Measurements from ENCODE around the gene SPNS3.

SPNS3 gene

DNA sequence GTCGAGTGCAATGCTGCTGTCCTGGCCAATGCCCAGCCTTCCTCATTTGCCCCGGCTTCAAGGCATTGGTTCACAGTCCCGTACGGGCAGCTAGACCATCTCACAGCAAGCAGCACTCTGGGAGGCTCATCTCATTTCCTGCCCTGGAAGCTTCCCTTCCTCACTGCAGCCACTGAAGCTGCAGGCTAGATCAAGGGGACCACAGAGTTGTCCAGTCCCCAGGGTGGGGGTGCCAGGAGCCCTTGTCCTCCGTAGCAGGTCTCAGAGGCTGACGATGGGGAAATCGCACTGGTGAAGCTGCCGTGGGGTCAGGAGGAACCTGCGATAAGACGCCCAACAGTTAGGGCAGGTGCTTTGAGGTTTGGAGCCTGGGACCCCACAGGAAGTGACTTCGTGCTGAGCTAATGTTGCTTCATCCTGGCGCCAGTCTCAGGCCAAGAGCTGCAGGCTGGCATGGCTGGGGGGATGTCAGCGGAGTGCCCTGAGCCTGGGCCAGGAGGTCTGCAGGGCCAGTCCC lies at the start of gene SPNS3:
TSS of gene SPNS3 (plus strand) at position 426 of the 517 bp plus-strand sequence. CDS start at position 454, 28 bp downstream.
- in situ Hi-C loops (cut with MboI; ENCODE audit: low sequenced_read_pairs), result no loop called here

- in situ Hi-C loops (cut with MboI; ENCODE audit: low sequenced_read_pairs), result no loop called here
Observed at GRCh38 chr17:4386406-4386805, 47.3 kb upstream of the SPNS3 start.

DNA sequence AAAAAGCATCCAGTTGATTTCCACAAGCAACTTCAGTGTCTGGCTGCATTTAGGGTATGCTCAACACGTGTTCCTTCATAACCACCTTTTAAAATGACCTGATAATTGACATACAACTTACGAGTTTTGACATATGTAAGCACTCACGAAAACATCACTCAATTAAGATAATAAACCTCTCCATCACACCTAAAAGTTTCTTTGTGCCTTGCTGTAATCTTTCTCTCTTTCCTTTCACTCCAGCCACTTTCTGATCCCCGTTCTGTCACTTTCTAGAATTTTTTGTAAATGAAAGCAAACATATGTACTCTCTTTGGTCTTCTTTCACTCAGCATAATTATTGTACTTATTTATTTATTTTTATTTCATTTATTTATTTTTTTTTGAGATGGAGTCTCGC lies 46.6 kb upstream of the SPNS3 start:
- in situ Hi-C loops (cut with MboI; ENCODE audit: low sequenced_read_pairs), result no loop called here

GRCh38 chr17:4389079-4389478 lies 44.7 kb upstream of the SPNS3 start:
- in situ Hi-C loops (cut with MboI; ENCODE audit: low sequenced_read_pairs), result no loop called here

GRCh38 chr17:4393806-4394205 lies 39.9 kb upstream of the SPNS3 start:
- in situ Hi-C loops (cut with MboI; ENCODE audit: low sequenced_read_pairs), result no loop called here

DNA sequence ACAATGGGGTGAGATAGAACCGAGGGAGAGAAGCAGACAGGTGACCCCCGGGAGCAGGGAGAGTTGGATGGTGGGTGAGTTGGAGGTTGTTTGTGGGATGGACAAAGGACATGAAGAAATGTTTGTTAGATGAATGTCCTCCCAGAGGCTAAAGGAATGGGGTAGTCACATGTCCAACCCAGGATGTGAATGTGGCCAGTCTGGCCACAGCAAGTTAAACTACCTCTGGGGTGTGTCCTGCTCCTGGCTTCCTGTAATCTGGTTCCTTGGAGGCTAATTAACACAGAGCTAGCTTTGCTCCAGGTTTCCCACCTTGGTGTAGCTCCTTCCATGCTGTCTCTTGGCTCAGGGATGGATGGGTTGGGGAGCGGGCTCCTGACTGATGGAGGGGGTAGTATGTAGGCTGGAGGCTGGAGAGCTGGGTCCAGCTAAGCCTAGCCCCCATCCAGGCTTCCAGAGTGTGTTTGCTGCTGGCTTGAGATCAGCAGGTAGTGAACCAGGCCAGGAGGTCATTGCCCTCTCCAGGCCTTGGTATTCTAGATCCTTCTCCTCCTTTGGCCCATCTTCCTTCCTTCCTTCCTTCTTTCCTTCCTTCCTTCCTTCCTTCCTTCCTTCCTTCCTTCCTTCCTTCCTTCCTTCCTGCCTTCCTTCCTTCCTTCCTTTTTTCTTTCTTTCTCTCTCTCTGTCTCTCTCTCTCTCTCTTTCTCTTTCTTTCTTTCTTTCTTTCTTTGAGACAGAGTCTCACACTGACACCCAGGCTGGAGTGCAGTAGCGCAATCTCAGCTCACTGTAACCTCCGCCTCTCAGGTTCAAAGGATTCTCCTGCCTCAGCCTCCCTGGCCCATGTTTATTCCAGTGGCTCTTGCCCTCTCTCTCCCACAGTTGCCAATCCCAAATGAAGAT lies 39.3 kb upstream of the SPNS3 start:
- in situ Hi-C loops (cut with MboI; ENCODE audit: low sequenced_read_pairs), result no loop called here

DNA sequence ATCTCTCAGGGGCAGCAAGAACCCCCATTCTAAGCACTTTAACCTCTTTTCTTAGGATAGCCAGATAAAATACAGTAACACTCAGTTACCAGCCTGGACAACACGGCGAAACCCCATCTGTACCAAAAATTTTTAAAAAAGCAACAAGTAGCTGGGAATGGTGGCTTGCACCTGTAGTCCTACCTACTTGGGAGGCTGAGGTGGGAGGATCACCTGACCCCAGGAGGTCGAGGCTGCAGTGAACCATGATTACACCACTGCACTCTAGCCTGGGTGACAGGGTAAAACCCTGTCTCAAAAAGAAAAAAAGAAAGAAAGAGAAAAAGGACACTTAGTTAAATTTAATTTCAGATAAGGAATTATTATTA lies 38.6 kb upstream of the SPNS3 start:
- in situ Hi-C loops (cut with MboI; ENCODE audit: low sequenced_read_pairs), result no loop called here

GRCh38 chr17:4397840-4398239 lies 35.9 kb upstream of the SPNS3 start:
- in situ Hi-C loops (cut with MboI; ENCODE audit: low sequenced_read_pairs), result no loop called here

DNA sequence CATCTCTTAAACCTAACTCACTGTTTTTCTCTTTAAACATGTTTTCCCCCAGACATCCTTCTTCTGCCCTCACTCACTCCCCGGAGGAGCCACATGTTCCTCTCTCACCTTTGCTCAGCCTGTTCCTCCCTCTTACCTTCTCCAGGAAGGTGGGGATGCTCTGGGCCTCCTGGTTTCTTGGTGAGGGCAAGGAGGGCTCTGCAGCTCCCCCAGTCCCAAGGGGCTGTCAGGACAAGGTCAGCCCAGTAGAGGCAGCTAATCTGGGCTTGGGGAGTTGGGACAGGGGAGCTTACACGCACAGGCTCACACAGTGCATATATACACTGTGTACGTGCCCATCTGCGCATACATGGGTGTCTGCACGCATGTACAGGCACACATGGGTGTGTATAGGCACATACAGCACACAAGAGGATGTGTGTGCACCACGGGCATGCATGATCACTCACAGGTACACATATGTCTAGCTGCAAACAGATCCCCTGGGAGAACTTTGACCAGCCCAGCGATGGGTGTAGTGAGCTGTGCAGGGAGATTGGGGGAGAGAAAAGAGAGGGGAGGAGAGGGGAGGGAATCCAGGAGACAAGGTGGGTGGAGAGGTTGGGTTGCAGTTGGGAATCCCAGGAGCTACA lies 28.6 kb upstream of the SPNS3 start:
- in situ Hi-C loops (cut with MboI; ENCODE audit: low sequenced_read_pairs), result no loop called here

DNA sequence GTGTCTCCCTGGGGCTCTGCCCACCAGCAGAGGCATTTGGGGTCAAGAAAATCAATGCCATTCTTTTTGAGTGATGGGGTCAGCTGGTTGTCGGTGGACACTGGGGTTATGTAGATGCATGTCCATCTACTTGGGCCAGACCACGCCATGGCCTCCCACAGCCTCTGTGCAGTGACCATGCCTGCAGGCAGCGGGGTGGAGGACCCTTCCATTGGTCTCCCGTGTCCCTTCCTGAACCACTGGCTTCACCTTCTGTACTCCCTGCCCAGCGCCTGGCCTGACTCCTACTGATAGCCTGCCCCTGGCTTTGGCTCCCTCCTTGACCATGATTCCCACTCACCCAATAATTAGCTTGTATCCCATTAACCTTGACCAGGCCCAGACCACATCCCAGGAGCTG lies 28.0 kb upstream of the SPNS3 start:
- in situ Hi-C loops (cut with MboI; ENCODE audit: low sequenced_read_pairs), result no loop called here

DNA sequence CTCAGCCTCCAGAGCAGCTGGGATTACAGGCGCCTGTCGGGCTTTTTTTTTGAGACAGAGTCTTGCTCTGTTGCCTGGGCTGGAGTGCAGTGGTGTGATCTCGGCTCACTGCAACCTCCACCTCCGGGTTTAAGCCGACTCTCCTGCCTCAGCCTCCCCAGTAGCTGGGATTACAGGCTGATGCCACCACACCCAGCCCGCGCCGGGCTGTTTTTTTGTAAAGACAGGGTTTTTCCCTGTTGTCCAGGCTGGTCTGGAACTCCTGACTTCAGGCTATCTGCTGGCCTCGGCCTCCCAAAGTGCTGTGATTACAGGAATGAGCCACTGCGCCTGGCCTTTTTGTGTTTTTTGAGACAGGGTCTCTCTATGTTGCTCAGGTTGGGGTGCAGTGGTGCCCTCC lies 27.4 kb upstream of the SPNS3 start:
- in situ Hi-C loops (cut with MboI; ENCODE audit: low sequenced_read_pairs), result no loop called here

DNA sequence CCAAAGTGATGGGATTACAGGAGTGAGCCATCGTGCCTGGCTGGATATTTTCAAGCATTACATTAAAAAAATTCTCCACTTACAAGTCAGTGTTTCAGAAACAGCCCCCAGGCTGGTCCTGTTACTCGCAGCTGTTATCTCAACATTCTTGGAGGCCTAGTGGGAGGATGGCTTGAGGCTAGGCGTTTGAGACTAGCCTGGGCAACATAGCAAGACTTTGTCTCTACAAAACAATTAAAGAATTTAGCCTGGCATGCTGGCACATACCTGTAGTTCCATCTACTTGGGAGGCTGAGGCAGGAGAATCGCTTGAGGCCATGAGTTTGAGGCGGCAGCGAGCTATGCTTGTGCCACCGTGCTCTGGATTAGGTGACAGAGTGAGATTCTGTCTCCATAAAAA lies 26.5 kb upstream of the SPNS3 start:
- in situ Hi-C loops (cut with MboI; ENCODE audit: low sequenced_read_pairs), result no loop called here

GRCh38 chr17:4407851-4408250 lies 25.9 kb upstream of the SPNS3 start:
- in situ Hi-C loops (cut with MboI; ENCODE audit: low sequenced_read_pairs), result no loop called here

DNA sequence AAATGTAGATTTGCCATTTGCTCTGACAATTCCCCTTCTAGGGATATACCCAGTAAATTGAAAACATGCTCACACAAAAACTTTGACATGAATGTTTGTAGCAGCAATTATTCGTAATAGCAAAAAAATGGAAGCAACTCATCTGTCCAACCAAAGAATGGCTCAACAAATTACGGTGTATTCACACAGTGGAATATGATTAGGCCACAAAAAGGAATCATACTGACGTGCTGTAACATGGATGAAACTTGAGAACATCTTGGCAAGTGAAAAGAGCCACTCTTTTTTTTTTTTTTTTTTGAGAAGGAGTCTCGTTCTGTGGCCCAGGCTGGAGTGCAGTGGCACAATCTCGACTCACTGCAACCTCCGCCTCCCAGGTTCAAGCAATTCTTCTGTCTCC lies 24.1 kb upstream of the SPNS3 start:
- in situ Hi-C loops (cut with MboI; ENCODE audit: low sequenced_read_pairs), result no loop called here

- in situ Hi-C loops (cut with MboI; ENCODE audit: low sequenced_read_pairs), result no loop called here
Observed at GRCh38 chr17:4411201-4411600, 22.5 kb upstream of the SPNS3 start.

DNA sequence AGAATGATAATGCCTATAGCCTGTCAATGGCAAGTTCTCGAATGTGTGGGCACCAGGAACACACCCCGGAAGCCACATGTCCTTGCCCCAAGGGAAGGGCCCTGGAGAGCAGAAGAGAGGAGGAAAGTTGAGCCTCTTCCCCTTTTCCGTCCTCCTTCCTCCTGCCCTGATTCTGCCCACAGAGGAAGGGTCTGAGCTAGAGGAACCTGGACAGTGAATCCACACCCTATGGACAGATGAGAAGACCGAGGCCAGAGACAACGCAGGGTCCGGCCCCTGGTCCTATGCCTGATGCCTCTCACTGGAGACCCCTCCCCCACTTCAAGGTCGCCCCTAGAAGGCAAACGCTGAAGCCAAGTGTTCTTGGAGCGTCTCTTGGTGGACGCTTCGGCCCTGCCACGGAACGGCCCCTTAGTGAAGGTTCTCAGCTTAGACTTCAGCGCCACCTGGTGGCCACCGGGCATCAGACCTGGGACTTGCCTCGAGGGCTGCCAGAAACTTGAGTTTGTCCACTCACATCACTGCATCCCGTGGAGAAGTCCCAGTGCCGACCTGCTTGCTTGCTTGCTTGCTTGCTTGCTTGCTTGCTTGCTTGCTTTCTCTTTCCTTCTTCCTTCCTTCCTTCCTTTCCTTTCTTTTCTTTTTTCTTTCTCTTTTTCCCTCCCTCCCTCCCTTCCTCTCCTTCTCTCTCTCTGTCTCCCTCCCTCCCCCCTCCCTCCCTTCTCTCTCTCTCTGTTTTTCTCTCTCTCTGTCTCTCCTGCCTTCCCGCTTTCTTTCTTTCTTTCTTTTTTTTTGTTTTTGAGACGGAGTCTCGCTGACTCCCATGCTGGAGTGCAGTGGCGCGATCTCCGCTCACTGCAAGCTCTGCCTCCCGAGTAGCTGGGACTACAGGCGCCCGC lies 20.6 kb upstream of the SPNS3 start:
- in situ Hi-C loops (cut with MboI; ENCODE audit: low sequenced_read_pairs), result no loop called here

GRCh38 chr17:4417129-4417667 lies 16.5 kb upstream of the SPNS3 start:
- in situ Hi-C loops (cut with MboI; ENCODE audit: low sequenced_read_pairs), result no loop called here

DNA sequence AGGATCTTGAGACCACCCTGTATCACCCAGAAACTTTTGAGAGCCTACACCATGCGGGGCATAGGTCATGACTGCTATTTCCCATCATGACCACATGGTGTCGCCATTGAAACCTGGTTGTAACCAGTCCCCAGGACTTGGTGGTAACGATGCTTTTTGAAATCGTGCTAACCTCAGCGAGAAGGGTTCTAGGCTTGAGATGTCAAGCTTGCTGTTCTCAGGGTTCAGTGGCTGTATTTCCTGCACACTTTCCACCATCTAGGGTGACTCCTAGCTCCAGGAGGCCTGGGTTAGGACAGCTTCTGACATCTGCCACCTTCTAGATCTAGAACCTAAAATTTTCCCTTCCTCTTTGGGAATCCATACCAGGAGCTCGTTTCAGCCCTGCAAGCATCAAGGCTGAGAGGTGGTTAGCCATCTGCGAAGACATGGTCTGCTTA lies 13.0 kb upstream of the SPNS3 start:
- in situ Hi-C loops (cut with MboI; ENCODE audit: low sequenced_read_pairs), result no loop called here

- in situ Hi-C loops (cut with MboI; ENCODE audit: low sequenced_read_pairs), result no loop called here
Observed at GRCh38 chr17:4422864-4423263, 10.9 kb upstream of the SPNS3 start.

DNA sequence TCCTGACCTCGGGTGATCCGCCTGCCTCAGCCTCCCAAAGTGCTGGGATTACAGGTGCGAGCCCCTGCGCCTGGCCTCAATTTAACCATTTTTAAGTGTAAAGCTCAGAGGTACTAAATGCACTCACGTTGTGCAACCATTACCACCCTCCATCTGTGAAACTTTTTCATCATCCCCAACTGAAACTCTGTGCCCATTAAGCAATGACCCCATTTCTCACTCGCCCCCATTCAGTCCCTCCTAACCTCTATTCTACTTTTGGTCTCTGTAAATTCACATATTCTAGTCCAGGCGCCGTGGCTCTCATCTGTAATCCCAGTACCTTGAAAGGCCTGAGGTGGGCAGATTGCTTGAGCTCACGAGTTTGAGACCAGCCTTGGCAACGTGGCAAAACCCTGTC lies 8.3 kb upstream of the SPNS3 start:
- in situ Hi-C loops (cut with MboI; ENCODE audit: low sequenced_read_pairs), result no loop called here
